GM21717 (cell line): ENCODE results near the gene DMXL2.
"Not testable (repeated sequence)": the region's sequence is repeated elsewhere in the genome, so short reads cannot be mapped to it uniquely, and the experiment has no call there.

Experiments
- ATAC-seq: cut with Tn5 transposase; IDR thresholded peaks from one replicate; pipeline ENCODE4 v1.9.1; 2021; ENCODE audit warnings: mild to moderate bottlenecking, moderate library complexity; ENCODE audit not compliant: unreplicated experiment

The DMXL2 gene

GRCh38 chr15:51576286-51576850, 46.2 kb downstream of the DMXL2 start:
- no peak for ATAC-seq

DNA sequence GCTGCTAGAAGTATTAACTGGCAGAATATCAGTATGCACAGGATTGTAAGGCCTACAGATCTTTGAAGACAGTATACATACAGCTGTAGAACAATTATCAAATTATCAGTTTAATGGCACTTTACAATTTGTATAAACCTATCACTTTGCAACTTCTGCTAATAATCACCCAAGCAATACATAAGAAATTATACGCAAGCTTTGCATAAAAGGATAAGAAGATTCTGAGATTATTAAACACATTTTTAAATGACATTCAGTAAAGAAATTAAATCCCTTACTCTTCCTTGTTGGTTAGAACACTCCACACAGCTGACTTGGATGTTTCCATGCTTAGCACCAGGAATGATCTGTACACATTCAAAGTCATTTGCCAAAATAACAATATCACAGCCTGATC, 46.8 kb downstream of the DMXL2 start:
- no peak for ATAC-seq

- ATAC-seq = not testable (repeated sequence)
Observed at GRCh38 chr15:51573352-51573751, 49.2 kb downstream of the DMXL2 start.

GRCh38 chr15:51568939-51569784, 53.4 kb downstream of the DMXL2 start:
- ATAC-seq = not testable (repeated sequence)

DNA sequence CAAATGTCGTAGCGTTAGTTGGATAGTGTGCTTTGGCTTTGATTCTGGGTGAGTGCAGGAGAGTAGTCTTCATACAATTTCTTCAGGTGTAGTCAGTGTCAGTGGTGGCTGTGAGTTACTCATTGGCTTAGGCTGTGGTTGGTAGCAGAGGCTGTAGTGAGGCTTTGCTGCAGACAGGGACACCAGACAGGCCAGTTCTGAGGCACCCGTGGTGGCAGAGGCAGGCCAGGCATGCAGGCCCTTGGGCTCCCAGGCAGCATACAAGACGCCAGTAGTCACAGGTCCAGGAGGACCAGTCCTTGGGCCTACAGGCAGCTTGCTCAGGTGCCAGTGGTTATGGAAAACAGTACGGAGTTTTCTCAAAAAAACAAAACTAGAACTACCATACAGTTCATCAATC, 61.3 kb downstream of the DMXL2 start:
- ATAC-seq = no peak

DNA sequence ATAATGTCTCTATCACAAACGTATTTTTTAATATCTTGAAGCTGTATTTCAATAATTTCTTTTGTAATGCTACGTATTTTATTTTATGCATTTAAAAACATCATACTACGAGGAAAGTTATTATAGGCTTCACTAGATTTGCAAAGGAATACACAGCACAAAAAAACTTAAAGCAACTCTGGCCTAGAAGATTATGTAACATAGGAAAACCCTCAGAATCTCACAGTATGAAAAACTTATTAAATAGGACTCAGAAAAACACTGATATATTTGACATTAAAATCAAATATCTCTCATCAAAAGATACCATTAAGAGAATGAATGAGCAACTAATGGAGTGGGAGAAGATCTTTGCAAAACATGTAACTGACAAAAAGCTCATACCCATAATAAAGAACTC, 63.7 kb downstream of the DMXL2 start:
- no peak for ATAC-seq

GRCh38 chr15:51558411-51558810, 64.2 kb downstream of the DMXL2 start:
- no peak for ATAC-seq

DNA sequence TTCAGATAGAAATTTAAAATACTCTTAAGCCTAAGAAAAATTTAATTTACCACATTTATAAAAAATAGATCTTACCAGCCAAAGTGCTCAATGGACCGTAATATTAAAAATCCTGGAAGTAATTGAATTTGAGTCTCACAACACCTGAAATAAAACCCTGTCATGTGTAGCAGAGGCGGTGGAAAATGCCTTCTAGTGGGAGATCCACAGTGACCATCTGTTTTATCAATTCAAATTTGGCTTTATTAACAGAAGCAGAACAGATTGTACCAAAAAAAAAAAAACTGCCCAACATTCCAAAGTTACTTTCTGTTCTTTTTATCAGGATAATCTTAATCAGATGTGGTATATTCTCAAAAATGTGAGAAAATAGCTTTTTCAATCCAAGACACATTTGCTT, 71.7 kb downstream of the DMXL2 start:
- ATAC-seq = no peak

DNA sequence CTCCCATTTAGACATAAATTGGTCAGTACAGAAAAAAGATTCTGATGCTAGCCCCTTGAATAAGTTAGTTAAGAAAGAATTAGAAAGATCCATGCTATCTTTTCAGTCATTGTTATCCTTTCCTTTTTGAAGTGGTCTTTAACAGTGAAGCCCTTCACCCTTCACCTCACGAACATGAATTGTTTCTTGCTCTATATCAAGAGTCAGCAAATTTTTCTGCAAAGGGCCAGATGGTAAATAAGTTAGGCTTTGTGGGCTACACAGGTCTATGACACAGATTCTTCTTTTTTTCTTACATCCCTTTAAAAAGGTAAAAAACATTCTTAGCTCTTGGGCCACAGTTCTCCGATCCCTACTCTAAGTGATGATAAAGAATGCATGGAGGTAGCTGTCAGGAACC, 74.9 kb downstream of the DMXL2 start:
- no peak for ATAC-seq

DNA sequence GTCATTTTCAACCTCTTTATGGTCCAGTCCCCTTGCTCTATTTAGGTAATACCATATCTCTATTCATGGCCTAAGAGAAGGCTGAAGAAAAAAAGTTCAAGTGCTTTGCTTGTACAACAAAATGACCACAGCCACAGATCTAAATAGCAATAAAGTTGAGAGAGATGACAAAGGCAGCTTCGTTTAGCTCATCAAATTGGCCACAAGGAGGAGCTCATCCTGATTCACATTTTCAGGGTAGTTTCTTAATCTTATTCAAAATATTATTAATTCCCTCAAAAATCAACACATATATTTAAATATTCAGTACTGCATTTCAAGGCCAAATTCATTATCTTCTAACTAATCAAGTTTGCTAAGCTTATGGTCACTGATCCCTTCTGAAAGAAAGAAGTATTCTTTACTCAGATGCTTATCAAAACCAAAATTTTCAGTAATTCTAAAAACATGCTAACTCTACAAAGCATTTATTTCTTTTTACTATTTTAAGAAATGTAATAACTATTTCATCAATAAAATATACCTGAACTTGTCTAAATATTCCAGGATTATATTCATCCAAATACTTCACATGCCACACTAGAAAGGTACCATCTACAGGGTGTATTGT, 85.5 kb downstream of the DMXL2 start:
- ATAC-seq = no peak

DNA sequence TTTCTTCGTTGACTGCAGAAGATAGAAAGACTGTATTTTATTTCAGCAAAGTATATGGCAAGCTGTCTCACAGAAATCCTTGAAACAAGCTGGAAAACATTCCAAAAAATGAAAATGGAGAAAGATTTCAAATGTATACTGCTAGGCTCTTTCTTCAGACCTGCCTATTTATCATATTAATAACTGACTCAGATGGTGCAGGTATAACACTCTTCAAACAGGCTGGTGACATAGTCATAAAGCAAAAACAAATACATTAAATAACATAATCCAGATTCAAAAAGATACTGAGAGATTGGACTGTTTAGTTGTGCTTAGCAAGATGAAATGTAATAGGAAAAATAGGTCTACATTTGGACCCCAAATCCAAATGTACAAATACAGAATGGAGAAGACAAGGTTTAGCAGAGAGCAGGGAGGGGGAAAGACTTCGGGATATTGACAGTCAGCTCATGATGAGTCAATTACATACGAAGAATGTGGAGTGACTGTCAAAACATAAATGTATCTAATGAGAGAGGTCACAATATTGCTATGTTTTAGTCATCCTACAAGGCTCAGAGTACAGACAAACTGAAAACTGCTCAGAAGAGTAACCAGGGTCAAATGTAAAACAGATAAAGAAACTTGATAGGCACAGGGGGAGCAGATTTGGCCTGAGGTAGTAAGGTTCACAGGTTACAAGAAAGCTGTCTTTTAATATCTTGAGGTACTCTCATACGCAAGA, 88.7 kb downstream of the DMXL2 start:
- ATAC-seq = no peak

DNA sequence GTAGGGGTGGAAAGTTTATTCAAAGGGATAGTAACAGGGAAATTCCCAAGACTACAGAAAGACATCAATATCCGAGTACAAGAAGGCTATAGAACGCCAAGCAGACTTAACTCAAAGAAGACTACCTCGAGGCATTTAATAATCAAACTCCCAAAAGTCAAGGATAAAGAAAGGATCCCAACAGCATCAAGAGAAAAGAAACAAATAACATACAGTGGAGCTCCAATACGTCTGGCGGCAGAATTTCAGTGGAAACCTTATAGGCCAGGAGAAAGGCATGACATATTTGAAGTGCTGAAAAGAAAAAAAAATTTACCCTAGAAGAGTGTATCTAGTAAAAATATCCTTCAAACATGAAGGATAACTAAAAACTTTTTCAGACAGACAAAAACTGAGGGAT, 95.6 kb downstream of the DMXL2 start:
- ATAC-seq = no peak

GRCh38 chr15:51524376-51524775, 98.2 kb downstream of the DMXL2 start:
- no peak for ATAC-seq

GRCh38 chr15:51516291-51516690, 106.3 kb downstream of the DMXL2 start:
- no peak for ATAC-seq

DNA sequence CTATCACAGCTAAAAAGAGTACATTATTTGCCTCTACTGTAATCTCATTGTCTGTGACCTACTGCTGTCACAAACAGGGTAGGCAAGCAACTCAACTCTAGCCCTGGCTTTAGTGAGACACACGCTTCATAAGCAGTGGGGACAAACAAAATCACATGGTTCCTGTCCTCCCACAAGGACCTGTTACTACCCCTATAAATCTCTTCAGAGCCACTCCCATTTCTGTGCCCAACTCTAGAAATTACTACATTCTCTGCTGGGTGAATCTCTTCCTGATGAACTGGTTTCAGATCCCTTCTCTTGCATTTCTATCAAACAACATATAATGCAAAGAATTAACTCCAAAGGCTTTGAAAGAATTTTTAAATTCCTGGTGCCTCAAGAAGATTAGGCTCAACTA, 117.3 kb downstream of the DMXL2 start:
- ATAC-seq = no peak

DNA sequence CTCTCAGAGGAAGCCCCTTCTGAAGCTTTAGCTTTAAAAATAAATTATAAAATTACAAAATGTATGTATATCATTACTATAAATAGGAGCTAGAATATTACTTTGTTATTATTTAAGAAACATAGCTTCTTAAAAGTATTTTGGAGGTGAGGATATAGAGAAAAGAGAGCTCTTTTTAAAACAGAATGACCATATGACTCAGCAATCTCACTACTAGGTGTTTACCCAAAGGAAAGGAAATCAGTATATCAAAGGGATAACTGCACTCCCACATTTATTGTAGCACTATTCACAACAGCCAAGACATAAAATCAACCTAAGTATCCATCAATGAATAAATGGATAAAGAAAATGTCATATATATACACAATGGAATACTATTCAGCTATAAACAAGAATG, 119.6 kb downstream of the DMXL2 start:
- ATAC-seq = no peak

DNA sequence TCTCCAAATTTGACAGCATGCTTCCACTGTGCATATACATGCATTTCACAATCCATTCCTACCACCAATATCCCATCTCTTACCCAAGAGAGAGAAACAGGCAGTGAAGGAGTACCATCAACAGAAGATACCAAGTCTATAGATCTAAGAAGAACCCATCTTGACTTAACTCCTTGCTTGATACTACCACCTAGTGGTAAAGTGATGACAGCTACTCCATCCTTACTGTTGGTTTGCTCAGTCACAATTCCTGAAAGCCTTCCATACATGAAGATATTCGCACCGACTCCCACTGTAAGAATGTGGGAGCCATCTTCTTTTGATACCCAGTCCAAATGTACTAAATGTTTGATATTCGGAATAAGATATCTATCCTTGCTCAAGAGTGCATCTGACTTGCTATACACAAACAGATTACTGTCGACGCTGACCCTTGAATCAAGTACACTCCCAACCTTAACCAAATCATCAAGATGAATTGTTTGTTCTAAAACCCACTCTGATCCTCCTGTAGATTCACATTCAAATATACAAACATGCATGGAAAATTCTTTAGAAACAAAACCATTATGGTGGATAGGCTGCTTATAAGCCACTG, 123.1 kb downstream of the DMXL2 start:
- no peak for ATAC-seq

DNA sequence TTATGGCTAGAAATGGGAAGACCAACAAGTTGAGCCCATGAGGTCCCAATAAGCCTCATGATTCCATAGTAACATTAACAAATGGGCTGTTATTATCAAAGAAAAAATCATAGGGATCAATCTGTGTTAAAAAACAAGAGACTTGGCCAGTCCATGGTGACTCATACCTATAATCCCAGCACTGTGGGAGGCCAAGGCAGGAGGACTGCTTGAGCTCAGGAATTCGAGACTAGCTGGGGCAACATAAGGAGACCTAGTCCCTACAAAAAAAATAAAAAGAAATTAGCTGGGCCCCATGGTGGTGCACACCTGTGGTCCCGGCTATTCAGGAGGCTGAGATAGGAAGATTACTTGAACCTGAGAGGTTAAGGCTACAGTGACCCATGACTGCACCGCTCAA, 124.8 kb downstream of the DMXL2 start:
- ATAC-seq = no peak

DNA sequence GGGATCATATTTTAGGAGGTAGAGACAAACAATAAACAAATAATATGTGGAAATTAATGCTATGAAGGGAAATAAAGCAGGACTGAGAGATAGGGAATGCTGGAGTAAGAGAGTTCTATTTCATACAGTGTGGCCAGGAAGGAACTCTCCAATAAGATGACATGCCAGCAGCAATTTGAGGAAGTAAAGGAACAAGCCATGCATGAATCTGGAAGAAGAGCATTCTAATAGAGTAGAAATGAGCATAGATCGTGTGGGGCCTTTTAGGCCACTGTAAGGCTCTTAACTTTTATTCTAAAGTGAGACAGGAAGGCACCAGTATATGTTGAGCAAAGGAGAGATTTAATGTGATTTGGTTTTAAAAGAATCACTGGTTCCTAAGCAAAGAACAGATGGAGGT, 126.3 kb downstream of the DMXL2 start:
- ATAC-seq = no peak

DNA sequence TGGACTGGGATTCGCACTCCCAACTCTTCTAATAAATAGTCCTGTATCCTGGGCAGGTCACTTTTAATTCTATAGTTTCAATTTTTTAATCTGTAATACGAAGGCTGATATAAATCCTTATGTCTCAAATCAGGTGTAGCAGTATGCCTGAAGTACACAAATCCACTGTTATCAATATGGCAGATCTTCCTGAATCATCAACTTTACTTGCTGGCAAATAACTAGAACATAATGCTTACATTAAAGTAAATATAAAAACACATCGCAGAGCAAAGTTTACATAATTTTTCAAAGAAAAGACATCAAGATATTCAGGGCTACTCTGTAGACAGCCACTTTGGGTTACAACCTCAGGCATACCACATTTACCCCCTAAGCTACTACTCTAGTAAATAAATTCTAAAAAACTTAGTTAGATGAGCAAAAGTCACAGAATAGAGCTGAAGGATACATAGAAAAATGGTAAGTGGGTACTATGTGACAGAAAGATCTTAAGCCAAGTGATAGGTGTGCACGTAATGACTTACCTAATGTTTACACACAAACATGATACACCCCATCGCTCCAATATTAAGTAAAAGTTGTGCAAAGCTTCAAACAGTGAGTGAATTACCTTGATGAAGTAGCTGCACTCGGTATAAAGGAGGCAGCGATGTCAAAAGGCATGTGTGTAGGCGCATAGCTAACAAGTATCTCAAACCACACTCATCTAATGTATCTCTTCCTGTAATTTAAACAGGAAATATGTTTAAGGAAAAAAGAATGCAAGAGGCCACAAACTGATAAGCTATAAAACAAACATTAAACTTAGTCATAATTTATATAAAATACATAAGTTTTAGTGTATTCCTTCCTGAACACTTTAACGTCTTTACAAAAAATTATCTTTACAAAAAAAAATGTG, 127.9 kb downstream of the DMXL2 start:
- ATAC-seq = no peak
